GM18507 (cell line): ENCODE results near the gene SLC30A4.
"Not testable (repeated sequence)": the region's sequence is repeated elsewhere in the genome, so short reads cannot be mapped to it uniquely, and the experiment has no call there.

Source experiments
- DNase-seq: peaks from one replicate; pipeline ENCODE4 v3.0.0; 2011; ENCODE audit warnings: low read depth; ENCODE audit not compliant: insufficient read length; ENCODE audit errors: extremely low spot score
- FAIRE-seq: peaks from 2 replicates; lab custom pipeline; 2011; peaks lifted over from hg19 to GRCh38; lab: Jason Lieb, UNC

Gene SLC30A4

GRCh38 chr15:45521596-45522327 lies 793 bp downstream of the SLC30A4 start:
- peak; percentile 75 for FAIRE-seq
- no peak for DNase-seq

GRCh38 chr15:45510758-45511280 lies 11.7 kb downstream of the SLC30A4 start:
- no peak for DNase-seq

DNA sequence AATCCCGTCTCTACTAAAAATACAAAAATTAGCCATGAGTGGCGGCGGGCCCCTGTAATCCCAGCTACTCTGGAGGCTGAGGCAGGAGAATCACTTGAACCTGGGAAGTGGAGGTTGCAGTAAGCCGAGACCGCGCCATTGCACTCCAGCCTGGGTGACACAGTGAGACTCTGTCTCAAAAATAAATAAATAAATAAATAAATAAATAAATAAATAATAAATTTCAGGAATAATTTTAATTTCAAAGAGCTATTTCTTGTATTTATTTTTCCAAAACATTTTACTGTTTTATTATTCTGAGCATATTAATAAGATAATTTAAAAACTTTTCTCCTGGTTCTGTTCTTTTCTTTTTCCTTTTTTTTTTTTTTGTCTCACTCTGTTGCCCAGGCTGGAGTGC lies 15.4 kb downstream of the SLC30A4 start:
- not testable (repeated sequence) for DNase-seq, FAIRE-seq

More at GRCh38 chr15:45510758-45511280, 11.7 kb downstream of the SLC30A4 start:
- no peak for FAIRE-seq

GRCh38 chr15:45499426-45499825 lies 23.1 kb downstream of the SLC30A4 start:
- DNase-seq (no peak), FAIRE-seq (no peak)

- FAIRE-seq (no peak), DNase-seq (no peak)
Observed at GRCh38 chr15:45498701-45499100, 23.9 kb downstream of the SLC30A4 start.

DNA sequence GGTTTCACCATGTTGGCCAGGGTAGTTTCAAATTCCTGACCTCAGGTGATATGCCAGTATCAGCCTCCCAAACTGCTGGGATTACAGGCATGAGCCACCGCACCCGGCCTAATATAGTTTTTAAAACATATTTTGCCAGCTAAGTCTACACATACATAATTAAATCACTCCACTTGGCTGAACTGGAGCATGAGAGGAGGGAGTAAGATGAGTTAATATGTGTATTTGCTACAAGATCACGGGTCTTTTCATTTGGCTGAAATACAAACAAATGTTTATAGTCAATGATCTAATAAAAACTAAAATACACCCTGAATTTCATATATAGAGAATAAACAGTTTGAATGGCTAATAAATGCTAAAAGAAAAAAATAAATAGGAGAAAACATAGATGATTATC lies 25.3 kb downstream of the SLC30A4 start:
- FAIRE-seq (no peak), DNase-seq (no peak)

DNA sequence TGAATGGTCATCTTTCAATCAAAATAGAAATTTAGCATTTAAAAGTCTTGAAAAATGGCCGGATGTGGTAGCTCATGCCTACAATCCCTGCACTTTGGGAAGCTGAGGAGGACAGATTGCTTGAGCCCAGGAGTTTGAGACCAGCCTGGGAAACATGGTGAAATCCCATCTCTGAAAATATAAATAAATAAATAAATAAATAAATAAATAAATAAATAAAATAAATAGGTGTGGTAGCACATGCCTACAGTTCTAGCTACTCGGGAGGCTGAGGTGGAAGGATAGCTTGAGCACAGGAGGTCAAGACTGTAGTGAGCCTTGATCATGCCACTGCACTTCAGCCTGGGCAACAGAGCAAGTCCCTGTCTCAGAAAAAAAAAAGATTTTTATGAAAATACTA lies 25.9 kb downstream of the SLC30A4 start:
- no peak for FAIRE-seq
- no peak for DNase-seq

DNA sequence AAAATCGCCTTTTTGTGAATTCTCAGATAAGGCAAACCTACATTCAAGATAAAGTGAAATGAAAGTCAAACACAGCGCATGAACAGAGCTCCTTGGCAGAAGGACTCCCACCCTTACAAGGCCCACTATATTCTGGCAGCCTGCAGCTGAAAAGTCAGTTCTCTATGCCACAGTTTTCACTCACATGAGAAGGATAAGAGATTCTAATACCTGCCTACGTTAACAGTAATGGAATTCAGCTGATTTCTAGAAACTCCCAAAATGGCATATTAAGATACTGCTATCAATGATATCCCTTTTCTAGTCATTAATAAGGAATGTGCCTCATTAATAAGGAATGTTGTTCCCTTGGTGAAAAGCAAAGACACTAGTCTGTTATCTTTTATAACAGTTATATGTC lies 27.0 kb downstream of the SLC30A4 start:
- no peak for DNase-seq
- FAIRE-seq = no peak

GRCh38 chr15:45489690-45490238 lies 32.8 kb downstream of the SLC30A4 start:
- no peak for DNase-seq
- no peak for FAIRE-seq

GRCh38 chr15:45486317-45486716 lies 36.2 kb downstream of the SLC30A4 start:
- no peak for FAIRE-seq
- no peak for DNase-seq

- FAIRE-seq (no peak), DNase-seq (no peak)
Observed at GRCh38 chr15:45481135-45481534, 41.4 kb downstream of the SLC30A4 start.

GRCh38 chr15:45476410-45476809 lies 46.1 kb downstream of the SLC30A4 start:
- no peak for DNase-seq
- FAIRE-seq = no peak

DNA sequence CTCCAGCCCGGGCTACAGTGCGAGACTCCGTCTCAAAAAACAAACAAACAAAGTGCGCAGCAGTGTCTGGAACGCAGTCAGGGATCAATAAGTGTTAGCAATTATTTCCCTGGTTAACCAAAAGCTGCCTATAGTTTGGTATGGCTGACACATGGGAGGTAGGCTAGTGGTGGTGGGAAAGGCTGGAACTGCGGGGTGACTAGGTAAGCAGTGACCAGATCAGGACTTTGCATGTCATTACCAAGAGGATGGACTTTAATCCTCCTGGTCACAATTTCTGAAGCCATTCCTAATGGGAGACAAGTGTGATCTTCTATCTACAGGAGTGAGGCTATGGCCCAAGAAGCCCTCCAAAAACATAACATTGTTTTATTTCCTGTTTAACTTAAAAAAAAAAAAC lies 47.8 kb downstream of the SLC30A4 start:
- FAIRE-seq (no peak), DNase-seq (no peak)

DNA sequence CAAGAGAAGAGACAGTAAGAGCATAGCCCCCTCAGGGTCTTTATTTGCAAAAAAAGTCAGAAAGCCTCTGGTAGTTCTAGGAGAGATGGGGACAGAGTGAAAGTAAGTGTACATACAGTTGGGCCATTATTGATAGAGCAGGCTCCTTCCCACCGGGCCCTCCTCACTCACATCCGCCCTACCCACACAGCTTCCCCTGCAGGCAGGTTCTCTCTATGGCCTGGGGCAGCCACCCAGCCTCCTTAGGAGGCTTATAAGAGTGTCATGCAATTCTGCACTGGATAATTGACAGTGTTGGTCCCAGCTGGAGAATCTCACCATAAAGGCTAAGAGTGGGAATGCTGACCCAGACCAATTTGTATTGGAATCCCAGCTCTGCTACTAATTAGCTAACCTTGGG lies 49.5 kb downstream of the SLC30A4 start:
- FAIRE-seq (no peak), DNase-seq (no peak)

- no peak for FAIRE-seq
Observed at GRCh38 chr15:45471151-45471550, 51.4 kb downstream of the SLC30A4 start.

GRCh38 chr15:45469441-45469840 lies 53.1 kb downstream of the SLC30A4 start:
- DNase-seq (no peak), FAIRE-seq (no peak)

More at GRCh38 chr15:45471151-45471550, 51.4 kb downstream of the SLC30A4 start:
- no peak for DNase-seq

- DNase-seq (no peak), FAIRE-seq (no peak)
Observed at GRCh38 chr15:45469027-45469426, 53.5 kb downstream of the SLC30A4 start.

DNA sequence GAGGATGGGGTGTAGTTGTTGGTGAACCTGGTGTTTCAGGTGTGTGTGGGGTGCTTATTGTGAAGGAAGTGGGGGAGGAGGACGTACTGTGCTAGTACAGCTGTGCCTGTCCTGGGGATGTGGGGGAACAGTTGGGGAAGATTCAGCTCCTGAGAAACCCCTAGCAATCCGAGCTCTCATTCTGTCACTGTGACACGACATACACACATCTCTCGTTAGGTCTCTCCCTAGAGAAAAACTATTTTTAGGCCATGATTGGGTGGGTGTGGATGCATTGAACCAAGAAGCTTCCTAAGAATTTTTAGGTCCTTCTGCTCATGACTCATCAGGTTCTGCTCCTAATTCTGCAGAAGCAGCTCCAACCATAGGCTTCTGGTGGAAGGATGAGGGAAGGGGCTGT lies 54.3 kb downstream of the SLC30A4 start:
- DNase-seq = no peak
- no peak for FAIRE-seq

- DNase-seq = no peak
Observed at GRCh38 chr15:45458746-45459403, 63.7 kb downstream of the SLC30A4 start.

GRCh38 chr15:45457641-45458539 lies 64.7 kb downstream of the SLC30A4 start:
- FAIRE-seq = peak; percentile 75

More at GRCh38 chr15:45458746-45459403, 63.7 kb downstream of the SLC30A4 start:
- peak; percentile 88 for FAIRE-seq

More at GRCh38 chr15:45457641-45458539, 64.7 kb downstream of the SLC30A4 start:
- no peak for DNase-seq
